Stimulated activated CD4-positive, alpha-beta T cell treated with anti-CD3 and anti-CD28 coated beads, Interleukin-15, amount 100 ng/mL, for 1 hour (primary cell): ENCODE results near the gene ADGRA1.

Experiments
- DNase-seq, 2 donors: peaks; one replicate each; pipeline ENCODE4 v3.0.0-alpha.2; 2020; ENCODE audit warnings: low read depth in 1 of 2, low spot score in 1 of 2

ADGRA1 gene

DNA sequence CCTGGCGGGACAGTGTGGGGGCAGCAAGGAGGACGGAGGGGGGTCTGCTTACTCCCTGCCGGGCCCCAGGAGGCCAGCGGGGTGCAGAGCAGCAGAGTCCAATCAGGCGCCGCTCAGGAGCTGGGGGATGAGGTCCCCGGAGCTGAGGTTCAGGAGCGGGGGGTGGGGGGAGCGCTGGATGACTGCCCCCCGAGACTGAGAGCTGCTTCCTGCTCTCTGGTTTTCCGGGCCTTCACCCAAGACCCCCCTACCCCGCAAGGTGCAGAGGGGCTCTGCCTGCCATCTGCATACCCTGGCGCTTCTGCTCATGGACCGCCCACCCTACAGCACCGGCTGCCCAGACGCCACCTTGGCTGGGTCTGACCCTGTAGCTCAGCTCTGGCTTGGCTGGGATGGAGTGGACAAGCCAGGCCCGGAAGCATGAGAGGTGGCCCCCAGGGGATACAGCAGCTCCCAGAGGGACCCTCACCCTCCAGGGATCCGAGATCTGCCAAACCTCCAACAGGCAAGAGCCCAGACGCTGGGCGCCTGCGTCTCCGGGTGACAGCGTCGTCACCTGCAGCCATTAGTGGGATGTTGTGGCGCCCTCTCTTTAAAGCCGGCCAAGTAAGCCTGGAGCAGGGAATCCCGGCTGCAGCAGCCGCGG, 73.2 kb downstream of the ADGRA1 start:
- no peak for DNase-seq

DNA sequence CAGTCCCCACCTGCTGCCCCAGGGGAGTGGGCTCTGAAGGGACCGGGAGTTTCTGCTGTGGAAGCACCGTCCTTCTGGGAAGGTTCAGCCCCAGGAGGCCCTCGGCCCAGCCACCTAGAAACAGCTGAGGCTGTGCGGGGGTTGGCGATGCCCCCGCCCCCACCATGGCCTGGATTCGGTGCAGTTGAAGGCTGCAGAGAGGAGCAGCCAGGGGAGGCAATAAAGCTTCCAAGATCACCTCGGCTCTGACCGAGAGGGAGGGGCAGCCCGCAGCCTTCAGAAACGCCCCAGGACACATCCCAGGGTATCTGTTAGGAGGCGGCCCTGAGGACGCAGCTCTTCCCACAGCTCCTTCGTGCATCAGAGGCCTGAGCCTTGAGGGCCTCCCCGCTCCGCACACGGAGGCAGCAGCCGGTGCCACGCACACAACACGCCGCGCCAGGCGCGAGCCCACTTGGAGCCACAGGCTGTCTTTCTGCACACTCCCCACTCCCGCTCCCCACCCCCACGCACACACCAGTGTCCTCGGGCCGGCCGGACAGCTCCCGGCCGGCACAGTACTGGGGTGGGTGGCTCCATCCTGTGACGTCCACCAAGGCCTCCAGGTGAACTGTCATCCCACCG, 73.9 kb downstream of the ADGRA1 start:
- no peak for DNase-seq

- no peak for DNase-seq
Measured at GRCh38 chr10:133162178-133162909, 74.6 kb downstream of the ADGRA1 start.

GRCh38 chr10:133162910-133163856, 75.5 kb downstream of the ADGRA1 start:
- DNase-seq = no peak

GRCh38 chr10:133163889-133164815, 76.4 kb downstream of the ADGRA1 start:
- DNase-seq = no peak

GRCh38 chr10:133164816-133165555, 77.3 kb downstream of the ADGRA1 start:
- no peak for DNase-seq

DNA sequence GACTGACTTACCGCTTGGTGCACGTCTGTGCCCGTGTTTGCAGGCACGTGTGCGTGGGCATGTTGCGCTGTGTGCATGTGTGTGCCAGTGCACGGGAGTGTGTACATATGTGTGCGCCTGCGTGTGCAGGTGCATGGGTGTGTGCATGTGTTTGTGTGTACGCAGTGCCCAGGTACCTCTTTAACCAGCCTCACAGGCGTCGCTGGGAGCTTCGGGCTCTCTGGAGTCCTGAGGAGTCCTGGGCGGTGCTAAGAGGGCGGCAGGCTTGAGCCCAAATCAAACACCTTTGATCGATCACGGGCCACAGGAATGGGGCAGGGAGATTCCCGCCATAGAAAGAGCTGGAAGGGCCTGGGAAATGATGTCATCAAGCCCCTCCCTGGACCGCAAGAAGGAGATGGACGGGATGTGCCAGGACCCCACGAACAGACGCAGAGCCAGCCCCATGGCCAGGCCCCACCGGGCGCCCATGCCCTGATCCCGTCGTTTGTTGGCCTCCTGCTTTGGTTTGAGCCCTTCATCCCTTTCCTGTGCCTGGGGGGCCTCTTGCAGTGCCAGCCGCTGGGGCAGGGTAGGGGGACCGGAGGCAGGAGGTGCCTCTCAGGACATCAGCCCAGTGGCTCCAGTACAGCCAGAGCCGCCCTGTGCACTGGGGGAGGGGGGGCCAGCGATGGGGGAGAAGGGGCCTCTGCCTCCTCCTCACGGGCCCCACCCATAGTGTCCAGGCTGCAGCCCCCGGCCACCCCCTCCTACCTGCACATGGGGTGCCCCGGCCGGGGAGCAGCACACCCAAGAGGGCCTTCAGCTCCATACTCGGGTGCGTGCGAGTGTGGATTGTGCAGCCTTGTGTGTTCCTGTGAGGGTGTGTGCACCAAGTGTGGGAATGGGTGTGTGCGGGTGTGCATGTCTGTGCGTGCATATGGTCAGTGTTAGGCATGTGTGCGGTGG, 78.1 kb downstream of the ADGRA1 start:
- no peak for DNase-seq

DNA sequence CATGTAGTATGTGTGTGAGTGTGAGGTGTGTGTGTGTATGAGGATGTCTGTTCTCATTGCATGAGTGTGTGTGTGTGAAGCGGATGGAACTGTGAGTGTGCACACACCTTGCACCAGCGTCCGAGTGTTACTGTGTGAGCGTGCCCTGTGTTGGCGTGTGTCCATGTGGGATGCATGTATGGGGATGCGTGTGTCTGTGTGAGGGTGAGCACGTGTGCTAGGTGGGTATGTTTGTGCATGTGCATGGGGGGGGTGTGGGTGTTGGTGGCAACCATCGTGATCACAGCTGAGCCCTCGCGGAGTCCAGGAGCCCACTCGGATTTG, 78.7 kb downstream of the ADGRA1 start:
- DNase-seq = no peak

DNA sequence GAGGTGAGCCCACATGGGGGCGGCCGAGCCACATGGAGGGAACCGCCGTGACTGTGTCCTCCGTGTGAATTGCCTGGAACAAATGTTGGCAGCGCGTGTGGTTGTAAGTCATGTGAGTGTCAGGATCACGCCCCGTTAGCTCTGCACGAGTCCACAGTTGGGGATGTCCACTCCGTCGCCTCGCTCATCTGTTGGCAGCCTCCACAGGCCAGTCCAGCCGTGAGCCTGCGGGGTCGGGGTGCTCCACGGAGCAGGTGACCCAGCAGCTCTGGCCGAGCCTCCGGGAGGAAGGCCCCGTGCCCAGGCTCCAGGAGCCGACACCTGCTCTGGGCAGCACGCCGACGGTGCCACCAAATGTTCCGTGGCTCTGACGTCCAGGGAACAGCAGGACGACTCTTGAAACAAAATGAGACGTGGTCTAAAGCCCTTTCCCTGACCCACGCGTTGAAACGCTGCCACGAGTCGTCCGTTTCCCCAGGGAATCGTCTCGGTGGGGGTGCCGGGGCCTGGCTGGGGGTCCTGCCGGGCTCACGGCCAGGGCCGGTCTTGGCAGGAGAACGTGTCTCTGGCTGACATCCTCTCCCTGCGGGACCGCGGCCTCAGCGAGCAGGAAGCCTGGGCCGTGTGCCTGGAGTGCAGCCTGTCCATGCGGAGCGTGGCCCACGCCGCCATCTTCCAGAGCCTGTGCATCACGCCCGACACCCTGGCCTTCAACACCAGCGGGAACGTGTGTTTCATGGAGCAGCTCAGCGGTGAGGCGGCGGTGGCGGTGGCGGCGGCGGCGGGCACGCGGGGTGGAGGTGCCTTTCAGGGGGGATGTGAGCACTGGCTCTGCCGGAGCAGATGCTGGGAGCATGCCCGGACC, 79.3 kb downstream of the ADGRA1 start:
- no peak for DNase-seq

GRCh38 chr10:133167693-133168616, 80.2 kb downstream of the ADGRA1 start:
- no peak for DNase-seq

DNA sequence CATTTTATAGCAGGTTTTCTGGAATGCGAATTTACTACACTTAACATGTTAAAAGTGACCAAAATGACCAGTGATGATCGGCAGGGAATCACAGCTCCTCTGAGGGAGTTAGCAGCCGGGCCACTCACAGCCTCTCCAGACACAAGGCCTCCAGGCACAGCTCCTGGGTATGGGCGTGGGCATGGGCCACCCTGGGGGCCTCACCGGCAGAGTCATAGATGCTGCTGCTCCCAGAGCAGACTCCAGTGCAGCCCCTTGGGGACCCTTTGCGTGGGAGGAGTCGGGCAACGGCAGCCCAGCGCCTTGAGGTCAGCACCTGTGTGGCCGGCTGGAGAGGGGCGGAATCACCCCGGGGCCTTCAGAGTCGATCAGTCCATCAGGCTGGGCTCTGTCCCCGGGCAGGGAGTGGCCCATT, 80.9 kb downstream of the ADGRA1 start:
- DNase-seq = no peak

GRCh38 chr10:133169173-133169947, 81.6 kb downstream of the ADGRA1 start:
- no peak for DNase-seq

GRCh38 chr10:133170092-133170491, 82.4 kb downstream of the ADGRA1 start:
- DNase-seq = no peak

DNA sequence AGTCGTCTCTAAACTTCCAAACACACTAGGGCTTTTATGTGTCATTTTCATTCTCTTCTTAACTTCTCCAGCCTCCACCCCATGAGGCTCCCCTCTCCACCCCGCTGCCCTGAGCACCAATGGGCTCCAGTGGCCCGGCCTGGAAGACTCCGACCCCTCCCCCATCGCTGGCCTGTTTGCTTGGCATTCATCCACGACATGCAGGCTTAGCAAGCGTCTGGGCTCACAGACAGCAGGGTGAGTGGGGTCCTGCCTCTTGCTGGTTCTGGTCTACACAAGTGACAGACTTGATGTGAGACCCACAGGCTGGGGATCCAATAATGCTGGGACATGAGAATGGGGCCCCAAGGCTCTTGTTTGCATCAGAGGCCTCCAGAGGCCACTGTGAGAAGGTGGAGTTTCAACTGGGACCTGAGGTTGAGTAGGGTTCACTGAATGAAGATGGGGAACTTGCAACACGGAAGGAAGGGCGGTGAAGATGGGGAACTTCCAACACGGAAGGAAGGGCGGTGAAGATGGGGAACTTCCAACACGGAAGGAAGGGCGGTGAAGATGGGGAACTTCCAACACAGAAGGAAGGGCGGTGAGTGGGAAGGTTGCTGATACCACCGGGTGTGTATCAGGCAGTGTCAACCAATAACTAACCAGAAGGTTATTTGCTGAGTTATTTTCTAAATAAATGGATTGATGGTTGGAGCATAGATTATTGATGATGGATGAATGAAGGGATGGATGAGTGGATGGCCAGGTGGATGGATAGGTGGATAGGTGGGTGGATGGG, 86.3 kb downstream of the ADGRA1 start:
- DNase-seq = no peak

DNA sequence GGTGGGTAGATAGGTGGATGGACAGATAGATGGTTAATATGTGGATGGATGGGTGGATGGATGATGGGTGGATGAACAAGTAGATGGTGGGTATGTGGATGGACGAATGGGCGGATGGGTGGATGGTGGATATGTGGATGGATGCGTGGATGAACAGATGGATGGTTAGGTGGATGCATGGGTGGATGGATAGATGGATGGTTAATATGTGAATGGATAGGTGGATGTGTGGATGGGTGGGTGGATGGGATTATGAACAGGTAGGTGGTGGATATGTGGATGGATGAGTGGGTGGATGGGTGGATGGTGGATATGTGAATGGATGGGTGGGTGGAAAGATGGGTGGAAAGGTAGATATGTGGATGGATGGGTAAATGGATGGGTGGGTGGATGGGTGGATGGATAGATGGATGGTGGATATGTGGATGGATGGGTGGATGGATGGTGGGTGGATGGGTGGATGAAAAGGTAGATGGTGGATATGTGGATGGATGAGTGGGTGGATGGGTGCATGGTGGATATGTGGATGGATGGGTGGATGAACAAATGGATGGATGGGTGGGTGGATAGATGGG, 87.1 kb downstream of the ADGRA1 start:
- no peak for DNase-seq
